Testis (tissue), 2 donors: ENCODE measurements around the gene TTC28.

ENCODE experiments used
- POLR2A ChIP-seq: fragments of 450-650 bp; IDR thresholded peaks from one replicate; pipeline ENCODE4 v1.6.1; 2017; ENCODE audit warnings: antibody characterized with exemption, mild to moderate bottlenecking, moderate library complexity
- TF ChIP-seq, protein P1 (sequence below), 3 experiments: fragments of 450-650 bp in 2 of 3; fragments of 200-600 bp in 1 of 3; sonication (generic) in 1 of 3; IDR thresholded peaks; one replicate each; pipeline ENCODE4 v1.5.1; 2016 to 2019; ENCODE audit warnings: antibody characterized with exemption in 3 of 3, mild to moderate bottlenecking in 2 of 3, moderate library complexity in 1 of 3

DNA sequence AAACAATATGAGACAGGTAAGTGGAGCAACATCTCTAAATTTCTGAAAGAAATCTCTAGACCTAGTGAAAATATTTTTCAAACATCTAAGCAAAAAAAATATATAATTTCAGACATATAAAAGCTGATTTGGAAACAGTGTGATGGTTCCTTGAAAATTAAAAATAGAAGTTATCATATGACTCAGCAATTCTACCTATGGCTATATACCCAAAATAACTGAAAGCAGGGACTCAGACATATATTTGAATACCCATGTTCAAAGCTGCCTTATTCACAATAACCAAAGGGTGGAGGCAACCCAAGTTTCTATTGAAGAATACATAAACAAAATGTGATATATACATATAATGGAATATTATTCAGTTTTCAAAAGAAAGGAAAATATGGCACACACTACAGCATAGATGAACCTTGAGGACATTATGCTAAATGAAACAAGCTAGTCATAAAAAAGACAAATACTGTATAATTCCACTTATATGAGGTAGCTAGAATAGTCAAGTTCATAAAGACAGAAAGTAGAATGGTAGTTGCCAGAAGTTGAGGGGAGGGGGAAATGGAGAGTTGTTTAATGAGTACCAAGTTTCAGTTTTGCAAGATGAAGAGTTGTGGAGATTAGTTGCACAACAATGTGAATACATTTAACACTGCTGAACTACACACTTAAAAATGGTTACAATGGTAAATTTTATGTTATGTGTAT lies 300.4 kb downstream of the TTC28 start:
- TF ChIP-seq, protein P1, sequence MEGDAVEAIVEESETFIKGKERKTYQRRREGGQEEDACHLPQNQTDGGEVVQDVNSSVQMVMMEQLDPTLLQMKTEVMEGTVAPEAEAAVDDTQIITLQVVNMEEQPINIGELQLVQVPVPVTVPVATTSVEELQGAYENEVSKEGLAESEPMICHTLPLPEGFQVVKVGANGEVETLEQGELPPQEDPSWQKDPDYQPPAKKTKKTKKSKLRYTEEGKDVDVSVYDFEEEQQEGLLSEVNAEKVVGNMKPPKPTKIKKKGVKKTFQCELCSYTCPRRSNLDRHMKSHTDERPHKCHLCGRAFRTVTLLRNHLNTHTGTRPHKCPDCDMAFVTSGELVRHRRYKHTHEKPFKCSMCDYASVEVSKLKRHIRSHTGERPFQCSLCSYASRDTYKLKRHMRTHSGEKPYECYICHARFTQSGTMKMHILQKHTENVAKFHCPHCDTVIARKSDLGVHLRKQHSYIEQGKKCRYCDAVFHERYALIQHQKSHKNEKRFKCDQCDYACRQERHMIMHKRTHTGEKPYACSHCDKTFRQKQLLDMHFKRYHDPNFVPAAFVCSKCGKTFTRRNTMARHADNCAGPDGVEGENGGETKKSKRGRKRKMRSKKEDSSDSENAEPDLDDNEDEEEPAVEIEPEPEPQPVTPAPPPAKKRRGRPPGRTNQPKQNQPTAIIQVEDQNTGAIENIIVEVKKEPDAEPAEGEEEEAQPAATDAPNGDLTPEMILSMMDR (IDR thresholded peaks at IDR 0.05): no peak
- TF ChIP-seq POLR2A: no peak
